COLO829 (cell line): ENCODE data around the gene ZNF277.
A peak's percentile ranks its signal among the peaks of the same experiment; 100 is the strongest.

Experiments used
- DNase-seq: peaks from one replicate; pipeline ENCODE4 v3.0.0; 2012; ENCODE audit warnings: low spot score

The ZNF277 gene

GRCh38 chr7:112185005-112185834, 21.3 kb upstream of the ZNF277 start:
- no peak for DNase-seq

- DNase-seq, result no peak
These were observed 20.2 kb upstream of the ZNF277 start for GRCh38 chr7:112186300-112186699.

DNA sequence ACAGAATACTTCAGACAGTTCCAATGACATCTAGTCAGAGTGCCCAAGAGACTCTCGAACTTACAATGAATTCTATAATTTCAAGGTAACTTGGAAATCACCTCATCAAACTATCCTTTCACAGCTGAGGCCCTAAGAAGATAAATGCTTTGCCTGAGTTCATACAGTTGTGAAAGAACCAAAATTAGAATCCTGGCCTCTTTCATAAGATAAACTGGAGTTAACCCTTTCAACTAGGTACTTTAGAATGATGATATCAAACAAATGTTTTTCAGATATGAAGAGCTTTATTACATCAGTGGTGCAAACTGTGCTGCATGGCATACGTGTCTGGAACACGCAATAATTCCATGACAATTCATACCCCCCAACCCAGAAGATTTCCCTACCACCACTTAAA, 18.2 kb upstream of the ZNF277 start:
- DNase-seq, result no peak

- DNase-seq, result no peak
These were observed 16.8 kb upstream of the ZNF277 start for GRCh38 chr7:112189691-112190090.

DNA sequence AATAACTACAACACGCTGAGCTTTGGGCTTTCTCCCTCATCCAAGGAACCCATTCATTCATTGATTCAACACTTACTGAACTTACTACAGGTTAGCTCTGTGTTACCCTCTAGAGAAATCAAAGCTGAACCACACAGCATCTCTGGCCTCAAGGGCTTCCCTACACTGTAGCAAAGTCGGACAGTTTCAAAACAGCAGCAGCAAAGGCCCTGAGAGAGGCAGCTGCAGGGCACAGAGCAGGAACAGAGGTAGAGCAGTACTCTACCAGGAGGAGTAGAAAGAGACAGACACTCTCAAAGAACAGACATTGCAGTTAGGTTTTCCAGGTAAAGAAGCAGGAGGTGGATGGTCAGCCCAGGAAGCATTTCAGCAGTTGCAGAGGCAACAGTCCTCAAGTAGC, 16.4 kb upstream of the ZNF277 start:
- no peak for DNase-seq

DNA sequence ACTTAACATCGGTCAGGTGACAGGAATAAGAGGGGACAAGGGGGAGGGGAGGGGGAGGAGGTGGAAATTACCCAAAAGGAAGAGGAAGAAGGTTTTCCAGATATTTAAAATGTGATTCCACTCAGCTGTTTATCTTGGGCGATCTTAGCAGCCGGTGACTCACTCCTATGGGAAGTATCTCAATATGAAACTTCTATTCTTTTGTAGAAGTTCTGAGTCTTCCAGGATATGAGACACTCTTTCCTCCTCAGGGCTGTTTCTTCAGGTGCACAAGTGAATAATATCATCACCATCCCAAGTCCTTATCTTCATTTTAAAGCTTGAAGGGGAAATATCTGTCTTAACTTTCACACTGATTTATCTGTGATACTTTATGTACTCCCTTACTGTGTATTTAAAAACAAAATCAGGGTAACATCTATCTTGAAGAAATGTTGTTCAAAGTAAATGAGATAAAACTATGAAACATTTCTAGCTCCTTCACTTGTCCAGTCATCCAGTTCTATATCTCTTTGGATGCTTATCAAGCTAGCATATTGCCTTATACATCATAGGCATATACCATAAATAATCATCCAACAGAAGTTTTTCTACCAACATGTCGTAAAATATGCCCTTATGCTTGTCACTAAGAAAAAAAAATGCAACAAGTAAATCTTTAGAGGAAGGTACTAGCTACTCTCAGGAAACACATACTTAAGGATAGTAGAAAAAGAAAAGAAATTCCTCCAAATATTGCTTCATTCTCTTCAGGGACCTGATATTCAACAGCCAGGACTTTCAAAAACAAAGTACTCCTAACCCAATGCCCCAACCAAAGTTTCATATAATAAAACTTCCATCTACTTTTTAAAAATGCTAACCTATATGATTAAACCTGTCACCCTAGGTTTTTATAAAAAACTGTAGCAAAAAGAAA, 14.0 kb upstream of the ZNF277 start:
- peak; percentile 64 for DNase-seq

DNA sequence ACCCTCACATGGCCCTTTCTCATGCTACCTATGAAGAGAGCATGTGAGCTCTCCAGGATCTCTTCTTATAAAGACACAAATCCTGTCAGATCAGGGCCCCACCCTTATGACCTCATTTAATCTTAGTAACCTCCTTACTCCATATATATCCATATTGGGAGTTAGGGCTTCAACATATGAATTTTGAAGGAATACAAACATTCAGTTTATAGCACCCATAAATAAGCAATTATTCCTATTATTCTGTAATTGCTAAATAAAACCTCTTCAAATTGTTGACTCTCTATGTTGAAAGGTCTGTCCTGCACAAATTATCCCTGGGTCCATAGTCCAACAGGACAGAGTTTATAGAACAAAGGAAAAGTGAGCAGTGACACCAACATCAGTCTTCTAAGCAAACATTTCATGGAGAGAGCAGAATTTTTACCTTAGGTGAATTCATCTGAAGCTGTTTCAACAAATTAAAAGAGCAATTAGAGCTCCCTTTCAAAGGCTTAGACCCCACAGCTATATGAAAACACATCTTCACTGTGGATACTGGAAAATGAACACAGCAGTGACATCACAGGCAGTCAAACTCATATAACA, 12.5 kb upstream of the ZNF277 start:
- DNase-seq, result no peak

DNA sequence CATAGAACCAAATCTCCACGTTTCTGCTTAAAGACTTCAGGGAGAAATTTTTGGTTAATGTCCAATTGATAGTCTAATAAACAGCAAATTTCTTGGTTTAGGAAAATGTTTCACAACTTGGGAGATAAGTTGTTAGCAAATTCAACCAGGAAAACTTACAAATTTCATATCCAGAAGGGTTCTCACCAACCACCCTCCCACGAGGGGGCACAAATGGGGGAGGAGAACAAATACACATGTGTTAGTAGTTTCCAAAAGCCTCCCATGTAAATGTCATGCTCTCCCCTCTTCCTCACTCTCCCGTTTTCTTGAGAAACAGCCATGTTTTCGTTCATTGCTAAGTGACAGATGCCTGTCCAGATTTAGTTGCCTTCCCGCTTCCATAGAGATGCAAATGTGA, 10.8 kb upstream of the ZNF277 start:
- DNase-seq, result no peak

- DNase-seq, result no peak
These were observed 9.2 kb upstream of the ZNF277 start for GRCh38 chr7:112197322-112197721.

DNA sequence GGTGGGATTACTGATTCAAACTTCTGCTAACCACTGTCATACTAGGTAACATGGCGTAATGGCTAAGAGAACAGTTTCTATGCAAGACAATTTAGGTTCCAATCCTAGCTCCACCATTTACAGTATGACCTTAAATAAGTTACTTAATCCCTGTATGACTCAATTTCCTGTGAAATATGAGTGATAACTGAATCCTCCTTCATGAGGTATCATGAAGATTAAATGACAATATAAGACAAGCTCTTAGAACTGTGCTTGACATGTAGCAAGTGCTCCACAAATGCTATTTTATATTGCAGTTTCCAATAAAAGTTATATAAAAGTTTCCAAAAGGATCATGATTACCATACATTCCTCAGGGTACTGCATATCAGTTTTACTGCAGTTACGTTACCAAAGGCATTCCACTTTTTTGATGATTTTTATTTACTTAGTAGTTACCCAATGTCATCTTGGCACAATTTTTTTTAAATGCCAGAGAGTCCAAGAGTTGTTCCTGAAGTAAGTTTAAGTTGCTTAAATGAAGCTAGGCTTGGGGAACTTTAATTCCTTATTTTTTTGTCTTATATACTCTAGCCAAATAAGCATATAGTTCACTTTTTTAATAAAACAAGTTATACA, 7.3 kb upstream of the ZNF277 start:
- DNase-seq, result no peak

DNA sequence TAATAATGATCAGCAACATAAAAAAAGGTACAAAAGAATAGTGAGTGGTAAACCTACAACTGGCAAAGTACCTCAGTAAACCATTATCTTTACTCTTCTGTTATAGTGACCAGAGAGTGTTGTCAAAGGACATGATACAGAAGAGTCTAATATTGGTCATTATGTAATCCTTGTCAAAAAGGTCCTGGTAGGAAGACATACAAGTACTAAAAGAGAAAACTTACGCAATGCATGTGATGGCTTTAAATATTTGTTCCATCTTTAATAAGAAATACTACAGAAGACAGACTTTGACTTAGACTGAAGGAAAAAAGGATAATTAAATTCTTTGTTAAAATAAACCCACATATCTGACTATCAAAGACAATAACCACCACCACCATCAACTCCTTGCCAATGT, 6.8 kb upstream of the ZNF277 start:
- no peak for DNase-seq

DNA sequence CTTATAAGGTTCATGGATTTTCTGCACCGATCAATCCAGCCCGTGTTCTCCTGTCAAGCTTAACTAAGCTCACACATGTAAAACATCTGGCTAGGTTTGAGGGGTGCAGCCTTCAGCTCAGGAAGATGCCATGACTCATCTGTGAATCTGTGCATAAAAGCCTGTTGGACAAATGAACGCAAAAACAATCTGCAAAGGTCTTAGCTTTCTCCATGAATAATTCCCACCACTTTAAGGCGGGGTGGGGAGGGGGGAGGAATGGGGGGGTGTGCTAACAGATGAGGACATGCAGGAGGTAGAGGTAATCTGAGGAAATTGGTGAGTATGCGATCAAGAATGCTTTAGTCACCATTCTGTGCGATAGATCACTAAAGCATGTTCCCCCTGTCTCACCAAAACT, 5.1 kb upstream of the ZNF277 start:
- no peak for DNase-seq

- DNase-seq, result no peak
These were observed 4.7 kb upstream of the ZNF277 start for GRCh38 chr7:112201839-112202238.

DNA sequence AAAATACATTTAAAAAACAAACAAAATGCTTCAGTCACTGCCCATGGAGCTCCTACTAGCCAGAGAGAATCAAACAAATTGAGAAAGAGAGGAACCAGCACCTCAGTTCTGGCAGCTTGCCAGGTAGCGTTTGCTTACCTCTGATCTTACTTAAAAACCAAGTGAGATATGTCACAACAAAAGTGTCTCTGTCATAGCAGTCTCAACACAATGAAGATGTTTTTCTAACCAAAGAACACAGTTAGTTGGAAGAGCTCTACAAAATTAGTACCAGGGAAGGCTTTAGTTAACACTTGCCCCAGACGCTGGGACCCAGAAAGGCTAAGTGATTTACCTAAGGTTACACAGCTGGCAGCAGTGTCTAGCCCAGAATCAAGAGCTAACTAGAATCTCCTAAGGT, 3.7 kb upstream of the ZNF277 start:
- DNase-seq, result no peak

GRCh38 chr7:112203365-112203739, 3.1 kb upstream of the ZNF277 start:
- DNase-seq, result no peak

GRCh38 chr7:112204499-112205342, 1.8 kb upstream of the ZNF277 start:
- DNase-seq, result peak; percentile 21

GRCh38 chr7:112205343-112206237, 905 bp upstream of the ZNF277 start:
- DNase-seq, result peak; percentile 37

DNA sequence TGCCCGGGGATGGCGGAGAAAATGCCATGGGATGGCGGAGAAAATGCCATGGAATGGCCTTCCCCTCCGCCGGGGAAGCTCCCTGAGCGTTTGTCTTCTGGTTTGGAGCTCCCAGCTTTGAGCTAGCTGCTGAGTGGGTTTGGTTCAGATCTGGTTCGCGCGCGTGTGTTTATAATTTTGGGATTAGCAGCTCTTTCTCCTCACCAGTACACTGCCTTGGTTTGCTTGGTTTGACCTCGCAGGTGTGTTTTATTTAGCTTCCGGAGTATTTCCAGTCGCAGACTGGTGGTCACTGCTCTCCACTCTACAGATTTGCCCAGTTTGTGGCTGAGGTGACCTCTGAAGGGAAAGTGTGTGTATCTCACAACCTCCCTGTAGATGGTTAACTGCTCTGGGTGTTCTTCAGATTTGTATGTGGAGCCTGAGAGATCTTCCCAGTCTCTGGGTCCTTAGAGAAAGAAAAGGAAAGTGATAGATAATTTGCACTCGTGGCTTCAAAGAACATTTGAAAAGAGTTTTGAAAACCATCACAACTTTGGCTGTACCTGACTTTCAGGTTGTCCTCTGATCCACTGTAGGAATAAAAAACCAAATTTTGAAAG, 597 bp downstream of the ZNF277 start:
- DNase-seq, result peak; percentile 16

DNA sequence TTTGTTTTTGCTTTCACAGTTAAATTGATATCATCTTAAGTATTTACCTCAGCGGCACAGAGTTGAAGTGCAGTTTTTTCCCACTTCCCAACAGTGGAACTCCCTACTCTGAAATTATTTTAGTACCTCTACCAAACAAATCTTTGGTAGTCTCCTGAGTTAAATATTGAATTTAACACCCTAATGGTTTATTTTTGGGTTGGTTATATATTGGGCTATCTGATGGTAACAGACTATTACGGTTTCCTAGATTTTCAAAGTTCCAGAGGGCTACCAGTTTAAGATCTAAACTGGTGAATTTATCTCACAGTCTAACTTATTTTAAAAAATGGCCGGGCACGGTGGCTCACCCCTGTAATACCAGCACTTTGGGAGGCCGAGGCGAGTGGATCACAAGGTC, 1.3 kb downstream of the ZNF277 start:
- DNase-seq, result no peak

GRCh38 chr7:112211348-112211907, 4.9 kb downstream of the ZNF277 start:
- DNase-seq, result no peak
